ENCODE results near the gene FUNDC1.

Gene FUNDC1

DNA sequence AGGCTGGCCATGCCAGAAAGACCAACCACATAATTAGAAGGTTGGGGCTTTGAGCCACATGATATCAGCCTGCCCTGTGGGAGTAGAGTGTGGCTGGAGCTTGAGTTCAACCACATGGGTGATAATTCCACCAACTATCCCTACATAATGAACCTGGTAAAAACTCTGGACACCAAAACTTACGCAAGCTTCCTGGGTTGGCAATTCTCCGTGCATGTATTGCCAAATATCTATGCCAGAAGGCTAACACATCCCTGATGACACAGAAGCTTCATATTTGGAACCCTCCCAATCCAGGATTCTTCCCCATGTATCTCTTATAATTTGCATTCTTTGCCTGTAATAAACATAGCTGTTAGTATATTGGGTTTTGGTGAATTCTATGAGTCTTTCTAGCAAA lies 68.2 kb downstream of the FUNDC1 start:
- DNase-seq, result no peak
